Measurements from ENCODE around the gene CRMP1. TPM values are rescaled to one million over a fixed set of nuclear protein-coding genes. Genes with fewer than 3 reads are reported as not detected.
A peak's percentile ranks its signal among the peaks of the same experiment; 100 is the strongest.
"Not testable (repeated sequence)": the region's sequence is repeated elsewhere in the genome, so short reads cannot be mapped to it uniquely, and the experiment has no call there.

The CRMP1 gene
- total RNA-seq, 4 donors from 2014 or later: 0.64 to 0.76 TPM; not detected in 2

- no peak overlapping the region for H3K27ac ChIP-seq
- H3K9me3 ChIP-seq: no peaks in the 10 kb centered on the region
- H3K27me3 ChIP-seq: no peaks in the 10 kb centered on the region
- peaks cover 10% of the 10 kb centered on the region for H3K4me1 ChIP-seq
- DNase-seq (ENCODE audit: low spot score in 2 of 2): no peak
- no peak overlapping the region for H3K4me3 ChIP-seq
- H3K36me3 ChIP-seq: no peaks in the 10 kb centered on the region
- TF ChIP-seq CTCF (IDR thresholded peaks at IDR 0.05): no peak
- no peak for TF ChIP-seq EP300 (IDR thresholded peaks at IDR 0.05)
- TF ChIP-seq POLR2AphosphoS5 (IDR thresholded peaks at IDR 0.05): no peak
- TF ChIP-seq POLR2A (IDR thresholded peaks at IDR 0.05): no peak
- WGBS: 97% methylated on average over 4 of the region's 4 CpGs
Observed at GRCh38 chr4:5842456-5842855, 50.4 kb downstream of the CRMP1 start.

- peaks cover 10% of the 10 kb centered on the region for H3K4me1 ChIP-seq
- DNase-seq (ENCODE audit: low spot score in 2 of 2): no peak
- no peaks in the 10 kb centered on the region for H3K27me3 ChIP-seq
- H3K36me3 ChIP-seq: no peaks in the 10 kb centered on the region
- H3K9me3 ChIP-seq: no peaks in the 10 kb centered on the region
- TF ChIP-seq CTCF (IDR thresholded peaks at IDR 0.05) (no peak), POLR2AphosphoS5 (IDR thresholded peaks at IDR 0.05) (no peak), POLR2A (IDR thresholded peaks at IDR 0.05) (no peak), EP300 (IDR thresholded peaks at IDR 0.05) (no peak)
- 55% methylated on average over 21 of the region's 30 CpGs for WGBS
- peak overlapping the region; percentile 17 for H3K4me3 ChIP-seq
- H3K27ac ChIP-seq: no peak overlapping the region
Observed at GRCh38 chr4:5839751-5840674, 52.9 kb downstream of the CRMP1 start.

- Histone ChIP-seq H3K27ac (no peak overlapping the region), H3K36me3 (no peaks in the 10 kb centered on the region), H3K27me3 (no peaks in the 10 kb centered on the region), H3K4me1 (peaks cover 10% of the 10 kb centered on the region), H3K4me3 (no peak overlapping the region), H3K9me3 (no peaks in the 10 kb centered on the region)
- no peak for DNase-seq (ENCODE audit: low spot score in 2 of 2)
- no peak for TF ChIP-seq EP300 (IDR thresholded peaks at IDR 0.05)
- no peak for TF ChIP-seq POLR2AphosphoS5 (IDR thresholded peaks at IDR 0.05)
- no peak for TF ChIP-seq CTCF (IDR thresholded peaks at IDR 0.05)
- no peak for TF ChIP-seq POLR2A (IDR thresholded peaks at IDR 0.05)
- WGBS: 73% methylated on average over 3 of the region's 13 CpGs
Observed at GRCh38 chr4:5839332-5839731, 53.6 kb downstream of the CRMP1 start.

- H3K9me3 ChIP-seq; H3K27ac ChIP-seq; H3K27me3 ChIP-seq; H3K4me3 ChIP-seq; H3K4me1 ChIP-seq; DNase-seq (ENCODE audit: low spot score in 2 of 2); H3K36me3 ChIP-seq: not testable (repeated sequence)
- WGBS: 90% methylated on average over 6 of the region's 6 CpGs
Observed at GRCh38 chr4:5837483-5837882, 55.4 kb downstream of the CRMP1 start.

- WGBS: 46% methylated on average over 3 of the region's 3 CpGs
Observed at GRCh38 chr4:5836943-5837342, 55.9 kb downstream of the CRMP1 start.

More at GRCh38 chr4:5836943-5837342, 55.9 kb downstream of the CRMP1 start:
- H3K27ac ChIP-seq: no peak overlapping the region
- H3K4me1 ChIP-seq: peaks cover 10% of the 10 kb centered on the region
- TF ChIP-seq EP300 (IDR thresholded peaks at IDR 0.05): no peak
- no peak for TF ChIP-seq CTCF (IDR thresholded peaks at IDR 0.05)
- no peak for TF ChIP-seq POLR2A (IDR thresholded peaks at IDR 0.05)
- TF ChIP-seq POLR2AphosphoS5 (IDR thresholded peaks at IDR 0.05): no peak
- DNase-seq (ENCODE audit: low spot score in 2 of 2): no peak
- H3K9me3 ChIP-seq: no peaks in the 10 kb centered on the region
- no peak overlapping the region for H3K4me3 ChIP-seq
- no peaks in the 10 kb centered on the region for H3K36me3 ChIP-seq
- no peaks in the 10 kb centered on the region for H3K27me3 ChIP-seq
